ENCODE measurements around the gene CATSPERB. TPM values are rescaled to one million over a fixed set of nuclear protein-coding genes. Genes with fewer than 3 reads are reported as not detected.

CATSPERB gene
- total RNA-seq, 2 donors from 2014 or later = 1.2 to 2.3 TPM

- H3K27ac ChIP-seq = no peak overlapping the region
- H3K9me3 ChIP-seq = no peaks in the 10 kb centered on the region
- WGBS = 51% methylated on average over 4 of the region's 4 CpGs
- TF ChIP-seq POLR2A (IDR thresholded peaks at IDR 0.05) (no peak), POLR2AphosphoS5 (IDR thresholded peaks at IDR 0.05) (no peak), CTCF (IDR thresholded peaks at IDR 0.05) (no peak)
- H3K4me3 ChIP-seq = no peak overlapping the region
- intact Hi-C loops (cut with DNase I) = no loop called here
- H3K4me1 ChIP-seq (replicated peaks) = no peaks in the 10 kb centered on the region
- H3K27me3 ChIP-seq (replicated peaks; ENCODE audit: insufficient read depth) = no peaks in the 10 kb centered on the region
- DNase-seq (ENCODE audit: low spot score) = no peak
- no peaks in the 10 kb centered on the region for H3K36me3 ChIP-seq
These were observed 95.3 kb downstream of the CATSPERB start for GRCh38 chr14:91636604-91637003.

GRCh38 chr14:91624757-91625156 is 107.1 kb downstream of the CATSPERB start:
- intact Hi-C loops (cut with DNase I) = no loop called here
- Histone ChIP-seq H3K27me3 (replicated peaks; ENCODE audit: insufficient read depth) (no peaks in the 10 kb centered on the region), H3K4me1 (replicated peaks) (no peaks in the 10 kb centered on the region), H3K4me3 (no peak overlapping the region), H3K9me3 (no peaks in the 10 kb centered on the region), H3K36me3 (no peaks in the 10 kb centered on the region), H3K27ac (no peak overlapping the region)
- no peak for TF ChIP-seq POLR2A (IDR thresholded peaks at IDR 0.05)
- no peak for TF ChIP-seq POLR2AphosphoS5 (IDR thresholded peaks at IDR 0.05)
- TF ChIP-seq CTCF (IDR thresholded peaks at IDR 0.05) = no peak
- 82% methylated on average over 1 of the region's 1 CpG for WGBS
- no peak for DNase-seq (ENCODE audit: low spot score)

GRCh38 chr14:91614187-91614586 is 117.7 kb downstream of the CATSPERB start:
- TF ChIP-seq POLR2A (IDR thresholded peaks at IDR 0.05) (no peak), POLR2AphosphoS5 (IDR thresholded peaks at IDR 0.05) (no peak), CTCF (IDR thresholded peaks at IDR 0.05) (no peak)
- H3K4me3 ChIP-seq = no peak overlapping the region

GRCh38 chr14:91613459-91614112 is 118.3 kb downstream of the CATSPERB start:
- DNase-seq (ENCODE audit: low spot score) = no peak
- WGBS = 94% methylated on average over 6 of the region's 6 CpGs
- Histone ChIP-seq H3K27me3 (replicated peaks; ENCODE audit: insufficient read depth) (no peaks in the 10 kb centered on the region), H3K27ac (no peak overlapping the region), H3K36me3 (no peaks in the 10 kb centered on the region), H3K4me3 (no peak overlapping the region), H3K4me1 (replicated peaks) (no peaks in the 10 kb centered on the region), H3K9me3 (no peaks in the 10 kb centered on the region)
- intact Hi-C loops (cut with DNase I) = no loop called here
- no peak for TF ChIP-seq POLR2A (IDR thresholded peaks at IDR 0.05)
- no peak for TF ChIP-seq POLR2AphosphoS5 (IDR thresholded peaks at IDR 0.05)
- TF ChIP-seq CTCF (IDR thresholded peaks at IDR 0.05) = no peak

More at GRCh38 chr14:91614187-91614586, 117.7 kb downstream of the CATSPERB start:
- no peak for DNase-seq (ENCODE audit: low spot score)
- no peak overlapping the region for H3K27ac ChIP-seq
- intact Hi-C loops (cut with DNase I) = no loop called here
- no peaks in the 10 kb centered on the region for H3K36me3 ChIP-seq
- H3K4me1 ChIP-seq (replicated peaks) = no peaks in the 10 kb centered on the region
- WGBS = 43% methylated on average over 2 of the region's 2 CpGs
- no peaks in the 10 kb centered on the region for H3K9me3 ChIP-seq
- H3K27me3 ChIP-seq (replicated peaks; ENCODE audit: insufficient read depth) = no peaks in the 10 kb centered on the region

- Histone ChIP-seq H3K27ac (no peak overlapping the region), H3K4me1 (replicated peaks) (no peaks in the 10 kb centered on the region), H3K36me3 (no peaks in the 10 kb centered on the region), H3K9me3 (no peaks in the 10 kb centered on the region), H3K27me3 (replicated peaks; ENCODE audit: insufficient read depth) (no peaks in the 10 kb centered on the region), H3K4me3 (no peak overlapping the region)
- intact Hi-C loops (cut with DNase I) = no loop called here
- no peak for TF ChIP-seq POLR2AphosphoS5 (IDR thresholded peaks at IDR 0.05)
- no peak for TF ChIP-seq POLR2A (IDR thresholded peaks at IDR 0.05)
- TF ChIP-seq CTCF (IDR thresholded peaks at IDR 0.05) = no peak
- 60% methylated on average over 2 of the region's 2 CpGs for WGBS
- DNase-seq (ENCODE audit: low spot score) = no peak
These were observed 120.4 kb downstream of the CATSPERB start for GRCh38 chr14:91611528-91611927.
